ENCODE data around the gene AQP1.

Gene AQP1

DNA sequence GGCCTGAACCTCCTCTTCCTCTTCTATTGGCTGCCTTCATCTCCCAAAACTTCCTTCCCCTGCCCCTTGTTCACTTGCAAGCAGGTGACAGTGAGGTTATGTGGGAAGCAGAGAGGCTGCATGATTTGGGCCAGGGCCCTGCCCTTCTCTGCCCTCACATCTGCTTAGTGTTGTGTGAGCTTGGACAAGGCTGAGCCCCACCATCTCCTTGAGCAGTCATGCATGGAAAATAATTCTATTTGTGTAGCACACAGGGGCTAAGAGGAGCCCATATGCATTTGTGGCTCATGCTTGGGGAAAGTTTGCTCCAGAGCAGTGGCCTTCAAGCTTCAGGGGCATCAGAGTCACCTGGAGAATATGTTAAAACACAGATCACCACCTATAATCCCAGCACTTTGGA is 26.8 kb upstream of the AQP1 start:
- no peak for DNase-seq (ENCODE audit: low spot score)

DNA sequence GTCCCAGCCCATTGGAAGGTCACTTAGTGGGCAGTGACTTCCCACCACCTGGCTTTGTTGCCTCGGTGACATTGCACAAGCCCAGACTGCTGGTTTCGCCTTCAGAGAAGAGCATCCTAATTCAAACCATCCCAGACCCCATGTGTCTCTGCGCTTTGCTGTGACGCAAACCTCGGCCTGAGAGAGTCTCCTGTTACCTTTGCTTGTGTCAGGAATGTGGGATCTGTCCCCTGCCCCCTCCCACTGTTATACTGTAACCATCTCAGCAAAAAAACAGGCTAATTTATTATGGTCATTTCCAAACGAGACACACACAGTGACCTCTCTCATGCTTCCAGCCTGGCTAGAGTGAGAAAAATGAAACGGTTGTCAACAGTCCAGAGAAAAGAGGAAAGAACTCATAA is 25.0 kb upstream of the AQP1 start:
- no peak for DNase-seq (ENCODE audit: low spot score)

DNA sequence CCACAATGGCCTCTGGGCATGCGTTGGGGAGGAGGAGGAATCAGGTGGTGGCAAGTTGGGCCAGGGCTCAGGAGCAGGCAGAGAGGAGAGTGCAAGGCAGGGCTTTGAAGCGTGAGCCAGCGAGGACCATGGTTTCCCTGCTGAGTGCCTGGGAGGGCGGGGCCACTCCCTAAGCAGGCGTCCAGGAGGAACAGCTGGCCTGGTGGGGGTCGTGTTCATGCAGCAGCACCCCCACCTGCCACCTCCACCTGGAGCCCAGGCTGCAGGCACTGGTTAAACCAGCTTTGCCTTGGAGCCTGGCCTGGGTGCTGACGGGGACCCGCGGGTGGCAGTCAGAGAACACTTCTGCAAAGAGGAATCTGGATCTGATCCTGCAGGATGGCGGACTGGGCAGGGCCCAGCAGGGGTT is 24.2 kb upstream of the AQP1 start:
- no peak for DNase-seq (ENCODE audit: low spot score)

DNA sequence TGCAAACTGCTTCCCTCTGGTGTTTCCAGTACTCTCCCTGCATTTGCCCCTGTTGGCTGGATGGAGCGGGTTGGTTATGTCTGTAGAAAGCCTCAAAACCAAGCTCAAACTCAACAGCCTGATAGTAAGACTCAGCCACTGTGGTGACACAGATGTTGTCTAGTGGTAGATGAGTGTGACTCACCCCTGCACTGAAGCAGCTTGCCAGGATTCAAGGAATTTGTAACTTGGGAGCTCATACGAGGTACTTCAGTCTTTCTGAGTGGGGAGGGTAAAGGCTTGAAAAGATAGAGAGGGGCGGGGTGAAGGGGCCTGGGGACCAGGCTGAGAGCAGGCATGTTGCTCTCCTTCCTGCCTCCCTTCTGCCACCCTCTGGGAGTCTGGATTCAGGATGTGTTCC is 22.9 kb upstream of the AQP1 start:
- DNase-seq (ENCODE audit: low spot score): peak; percentile 94

DNA sequence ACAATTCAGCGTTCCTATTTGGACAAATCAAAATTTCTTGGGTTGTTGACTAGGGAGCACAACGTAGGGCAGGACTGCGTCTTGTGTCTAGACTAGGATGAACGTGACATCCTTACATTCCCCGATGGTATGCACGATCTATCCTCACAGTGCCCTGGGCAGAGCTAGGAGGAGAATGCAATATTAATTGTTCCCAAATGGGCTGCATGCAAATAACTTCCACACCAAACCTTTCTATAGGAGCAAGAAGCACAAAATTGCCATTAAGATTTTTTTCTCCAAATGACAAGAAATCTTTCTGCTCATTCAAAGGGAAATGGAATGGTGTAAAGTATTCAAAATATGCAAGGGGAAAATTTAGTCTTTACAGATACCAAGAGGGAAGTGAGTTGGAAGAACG is 21.4 kb upstream of the AQP1 start:
- DNase-seq (ENCODE audit: low spot score): no peak

DNA sequence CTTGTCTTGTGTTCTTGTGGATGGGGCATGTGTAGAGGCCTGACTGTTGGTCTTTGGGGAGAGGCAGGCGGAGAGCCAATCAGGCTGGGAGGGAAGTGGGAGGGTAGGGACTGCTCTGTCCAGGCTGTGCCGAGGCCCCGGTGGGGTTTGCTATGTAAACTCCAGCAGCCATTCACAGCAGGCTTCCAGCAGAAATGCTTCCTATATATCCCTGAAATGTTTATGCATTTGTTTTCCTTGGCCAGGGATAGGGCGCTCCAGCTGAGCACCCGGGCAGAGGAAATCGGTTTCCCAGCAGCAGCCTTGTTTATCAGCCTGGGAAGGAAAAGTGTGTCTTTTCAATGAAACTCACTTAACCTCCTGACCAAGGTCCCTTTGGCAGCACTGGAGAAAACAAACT is 18.3 kb upstream of the AQP1 start:
- peak; percentile 85 for DNase-seq (ENCODE audit: low spot score)

DNA sequence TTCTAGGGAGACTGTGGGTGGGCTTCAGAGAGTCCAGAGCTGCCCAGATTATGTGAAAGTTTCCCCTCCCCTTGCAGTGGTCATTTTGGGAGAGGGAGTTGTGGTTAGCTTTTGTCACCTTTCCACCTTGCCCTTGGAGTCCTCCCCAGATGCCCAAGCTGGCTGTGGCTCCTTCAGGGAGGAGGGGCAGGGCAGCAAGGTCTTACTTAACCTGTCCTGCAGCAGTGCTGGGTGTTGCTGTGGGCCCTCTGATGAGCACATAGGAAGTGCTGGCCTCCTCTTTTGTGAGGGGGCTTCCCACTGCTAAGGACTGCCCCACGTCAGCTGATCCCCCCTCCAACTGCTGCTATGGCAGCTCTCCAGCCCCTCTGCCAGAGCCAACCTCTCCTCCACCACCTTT is 17.6 kb upstream of the AQP1 start:
- no peak for DNase-seq (ENCODE audit: low spot score)

DNA sequence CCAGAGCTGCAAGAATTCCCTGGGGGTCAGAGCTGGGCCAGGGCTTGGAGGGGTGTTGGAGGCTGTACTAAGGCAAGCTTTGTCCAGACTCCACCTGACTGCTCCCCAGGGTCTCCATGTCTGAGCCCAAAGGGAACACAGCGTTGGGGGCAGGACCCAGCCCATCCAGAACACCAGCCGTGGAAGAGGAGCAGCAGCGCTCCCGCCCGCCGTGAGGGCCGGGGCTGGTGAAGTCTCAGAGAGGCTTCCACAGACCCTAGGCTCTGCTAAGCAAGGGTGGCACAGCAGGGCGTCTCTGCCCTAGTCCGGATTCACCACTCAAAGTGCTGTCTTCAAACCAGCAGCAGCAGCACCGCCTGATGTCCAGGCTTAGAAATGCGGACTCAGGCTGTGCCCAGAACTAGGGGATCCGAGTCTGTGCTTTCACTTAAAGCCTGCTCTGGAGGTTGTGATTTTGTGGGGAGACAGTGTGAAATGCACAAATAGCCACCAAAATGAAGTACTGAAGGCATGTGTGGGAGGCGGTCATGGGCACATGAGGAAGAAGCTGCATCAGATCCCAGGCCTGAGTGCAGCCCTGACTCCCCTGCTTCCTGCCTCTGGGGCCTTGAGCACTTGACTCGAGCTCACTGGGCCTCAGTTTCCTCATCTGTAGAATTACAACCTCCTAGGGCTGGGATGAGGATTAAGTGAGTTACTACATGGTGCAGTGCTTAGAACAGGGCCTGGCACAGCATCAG is 16.6 kb upstream of the AQP1 start:
- DNase-seq (ENCODE audit: low spot score): no peak

DNA sequence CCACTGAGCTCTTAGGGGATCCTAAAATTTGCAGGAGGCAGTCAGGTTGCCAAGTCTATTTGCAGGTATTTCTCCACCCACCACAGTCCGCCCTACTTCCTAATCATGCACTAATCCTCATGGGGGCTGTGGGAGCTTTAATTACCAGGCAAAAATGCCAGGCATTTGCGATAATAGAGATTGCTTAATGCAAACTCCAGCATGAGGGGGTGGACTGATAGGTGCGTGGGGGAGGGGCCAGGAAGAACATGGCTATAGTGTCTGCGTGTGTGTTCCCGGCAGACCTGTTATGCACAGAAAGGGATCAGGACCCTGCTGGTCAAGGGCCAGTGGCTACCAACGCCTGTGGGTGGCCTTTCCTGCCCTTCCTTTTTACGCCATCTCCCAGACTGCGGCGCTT is 15.6 kb upstream of the AQP1 start:
- no peak for DNase-seq (ENCODE audit: low spot score)

DNA sequence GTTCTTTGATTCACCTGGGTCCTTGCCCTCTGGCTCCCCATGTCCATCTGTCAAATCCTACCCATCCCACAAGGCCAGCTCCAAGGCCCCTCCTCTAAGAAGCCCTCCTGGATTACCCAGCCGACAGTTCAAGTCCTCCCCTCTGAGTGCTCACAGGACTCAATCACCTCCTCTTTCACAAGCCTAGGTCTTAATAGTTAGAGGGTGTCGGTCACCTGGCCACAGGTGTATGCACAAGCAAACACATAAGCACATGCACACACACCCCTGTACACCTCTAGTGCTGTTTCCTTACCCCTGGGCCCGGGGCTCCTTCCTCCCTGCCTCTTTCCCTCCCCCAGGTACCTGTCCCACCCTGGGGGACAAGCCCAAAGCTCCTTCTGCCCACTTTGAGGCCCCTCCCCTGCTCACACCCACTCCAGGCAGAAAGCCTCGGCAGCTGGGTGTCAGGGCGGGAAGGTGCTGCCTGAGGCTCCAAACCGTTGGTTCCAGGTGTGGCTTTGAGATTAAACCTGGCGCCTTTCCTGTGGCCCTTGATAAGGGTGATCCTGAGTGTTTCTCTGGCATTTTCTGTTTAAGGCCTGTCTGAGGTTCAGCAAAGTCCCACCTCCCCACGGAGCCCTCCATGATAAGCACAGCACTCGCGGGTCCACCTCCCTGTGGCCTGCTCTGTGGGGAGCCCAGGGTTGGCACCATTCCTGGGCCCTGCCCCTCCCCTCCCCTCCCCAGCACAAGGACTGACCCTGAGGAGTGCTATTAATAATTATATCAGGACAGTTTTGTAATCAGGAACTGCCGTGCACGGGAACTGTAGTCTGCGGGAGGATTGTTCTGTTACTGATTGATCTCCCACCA is 14.6 kb upstream of the AQP1 start:
- no peak for DNase-seq (ENCODE audit: low spot score)

DNA sequence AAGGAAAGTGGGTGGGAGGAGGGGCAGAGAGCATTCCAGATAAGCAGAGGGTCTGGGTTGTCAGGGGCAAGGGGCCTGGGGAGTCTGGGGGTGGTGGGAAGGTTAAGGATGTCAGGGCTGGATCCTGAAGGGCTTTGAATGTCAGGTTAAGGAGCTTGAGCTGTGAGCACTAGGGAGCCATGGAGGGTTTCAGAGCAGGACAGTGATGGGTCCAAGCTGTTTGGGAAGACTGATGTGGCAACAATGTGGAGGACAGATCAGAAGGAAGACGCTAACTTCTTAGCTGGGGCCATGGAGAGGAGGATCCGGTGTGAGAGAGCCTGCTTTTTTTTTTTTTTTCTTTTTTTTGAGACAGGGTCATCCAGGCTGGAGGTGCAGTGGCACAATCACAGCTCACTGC is 13.9 kb upstream of the AQP1 start:
- DNase-seq (ENCODE audit: low spot score): no peak

DNA sequence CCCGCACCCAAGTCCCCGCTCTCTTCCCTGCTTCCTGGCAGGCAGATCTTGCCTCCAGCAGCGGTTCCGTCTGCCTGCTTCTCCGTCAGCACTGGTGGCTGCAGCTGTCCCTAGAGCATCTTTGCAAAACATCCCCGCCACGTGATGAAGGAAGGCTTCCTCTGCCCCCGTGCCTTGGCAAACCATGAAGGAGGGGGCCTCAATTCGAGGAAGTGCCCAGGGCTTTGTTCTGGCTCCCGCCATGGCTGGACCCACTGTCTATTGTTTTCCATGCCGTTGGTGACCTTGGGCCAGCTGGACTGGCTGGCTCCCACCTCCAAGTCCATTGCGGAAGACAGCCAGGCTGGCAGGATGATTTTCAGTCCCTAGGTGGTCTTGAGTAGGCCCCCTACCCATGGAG is 13.2 kb upstream of the AQP1 start:
- DNase-seq (ENCODE audit: low spot score): no peak

DNA sequence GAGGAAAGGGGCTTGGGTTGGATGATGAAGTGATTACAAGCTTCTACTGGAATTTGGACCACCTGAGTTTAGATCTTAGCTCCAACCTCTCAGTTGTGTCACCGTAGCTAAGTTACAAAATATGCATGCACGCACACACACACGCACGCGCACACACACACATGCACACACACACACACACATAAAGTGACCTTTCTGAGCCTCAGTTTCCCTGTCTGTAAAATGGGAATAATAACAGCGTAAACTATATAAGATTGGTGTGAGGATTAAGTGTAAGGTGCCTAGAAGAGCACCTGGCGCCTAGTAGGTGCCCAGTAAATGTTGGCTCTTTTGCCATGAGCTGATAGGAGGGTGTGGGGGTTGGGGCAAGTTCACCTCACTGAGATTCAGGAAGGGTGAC is 12.6 kb upstream of the AQP1 start:
- DNase-seq (ENCODE audit: low spot score): no peak

DNA sequence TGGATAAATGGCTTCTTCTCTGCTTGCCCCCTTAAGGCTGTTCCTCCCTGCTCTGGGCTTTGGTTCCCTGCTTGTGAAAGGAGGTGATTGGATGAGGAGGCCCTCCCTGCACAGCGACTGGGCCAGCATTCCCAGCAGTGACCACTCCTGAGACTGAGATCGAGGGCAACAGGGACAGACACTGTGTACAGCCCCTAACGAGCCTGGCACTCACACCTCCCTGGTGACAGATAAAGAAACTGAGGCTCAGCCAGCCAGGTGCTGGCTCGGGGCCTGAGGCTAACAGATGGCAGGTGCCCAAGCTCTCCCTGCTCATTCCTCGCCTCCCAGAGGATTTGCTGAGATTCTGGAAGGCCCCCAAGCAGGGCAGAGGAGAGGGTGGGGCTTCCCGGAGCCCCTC is 12.0 kb upstream of the AQP1 start:
- DNase-seq (ENCODE audit: low spot score): no peak

DNA sequence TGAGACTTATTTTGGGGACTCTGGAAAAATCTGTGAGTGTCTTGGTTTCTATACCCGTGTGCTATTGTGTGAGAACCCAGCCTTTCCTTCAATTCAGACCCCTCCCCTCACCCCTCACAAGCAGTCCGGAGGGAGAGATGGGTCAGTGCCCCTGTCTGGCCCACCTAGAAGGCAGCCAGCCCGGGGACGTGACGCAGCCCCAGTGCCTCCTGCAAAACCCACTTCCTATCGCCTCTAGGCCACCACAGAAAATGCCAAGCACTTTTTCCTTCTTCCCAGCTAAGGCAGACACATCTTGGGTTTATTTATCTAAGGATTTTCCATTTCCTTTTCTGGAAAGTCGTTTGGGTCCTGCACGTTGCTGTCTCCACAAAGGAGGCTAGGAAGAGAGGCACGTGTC is 11.6 kb upstream of the AQP1 start:
- DNase-seq (ENCODE audit: low spot score): peak; percentile 56

DNA sequence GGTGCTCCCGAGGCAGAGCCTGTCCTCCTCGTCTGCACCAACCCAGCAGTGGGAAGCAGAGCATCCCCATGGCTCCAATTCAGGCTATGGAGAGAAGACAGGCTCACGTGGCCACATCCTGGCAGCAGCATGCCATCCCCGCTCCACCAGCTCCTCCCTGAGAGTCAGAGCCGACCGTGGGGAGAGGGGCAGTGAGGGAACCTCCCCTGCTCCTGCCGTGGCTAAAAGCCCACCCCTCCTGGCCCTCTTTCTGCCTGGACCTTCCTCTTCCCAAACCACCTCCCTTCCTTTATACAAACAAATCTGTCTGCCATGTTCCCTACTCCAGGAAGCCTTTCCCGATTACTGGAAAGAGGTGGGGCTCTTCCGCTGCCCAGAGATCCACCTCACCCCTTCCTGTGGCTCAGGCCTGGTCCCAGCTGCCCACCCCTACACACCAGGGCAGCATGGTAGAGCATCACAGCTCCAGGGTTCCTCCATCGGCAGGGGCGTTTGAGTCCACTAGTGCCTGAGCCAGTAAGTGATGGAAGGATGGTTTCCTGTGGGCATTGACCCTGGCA is 10.8 kb upstream of the AQP1 start:
- DNase-seq (ENCODE audit: low spot score): no peak

DNA sequence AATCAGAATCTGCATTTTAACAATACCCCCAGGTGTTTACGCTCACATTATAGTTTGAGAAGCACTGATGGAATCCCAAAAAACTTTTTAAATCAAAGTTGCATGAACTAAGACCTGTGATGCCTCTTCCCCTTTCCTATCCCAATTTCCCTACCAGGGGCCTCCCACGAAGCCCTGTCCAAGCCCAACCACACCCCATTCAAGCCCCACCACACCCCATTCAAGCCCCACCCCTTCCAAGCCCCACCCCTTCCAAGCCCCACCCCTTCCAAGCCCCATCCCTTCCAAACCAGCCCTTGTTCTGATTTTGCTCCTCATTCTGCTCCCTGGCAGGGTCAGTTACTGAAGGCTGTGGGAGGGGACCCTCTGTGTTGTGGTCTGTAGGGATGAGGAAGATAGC is 9.8 kb upstream of the AQP1 start:
- DNase-seq (ENCODE audit: low spot score): no peak

DNA sequence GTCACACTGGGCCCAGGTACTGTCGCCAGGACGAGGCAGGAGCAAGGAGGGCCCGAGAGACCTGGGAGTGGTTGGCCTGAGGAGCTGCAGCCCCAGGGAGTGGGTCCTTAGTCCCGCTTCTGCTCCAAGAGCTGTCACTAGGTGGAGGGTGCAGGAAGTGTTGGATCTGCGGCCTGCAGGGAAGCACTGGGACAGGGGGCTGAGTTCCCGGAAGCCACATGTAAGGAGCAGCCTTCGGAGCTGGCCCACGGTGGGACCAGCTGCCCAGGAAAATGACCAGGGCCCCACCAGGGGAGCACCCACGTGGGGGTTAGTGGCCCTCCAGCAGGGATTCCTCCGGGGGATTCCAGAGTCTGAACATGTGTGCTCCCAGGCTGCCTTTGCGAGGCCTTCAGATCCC is 9.2 kb upstream of the AQP1 start:
- DNase-seq (ENCODE audit: low spot score): no peak

DNA sequence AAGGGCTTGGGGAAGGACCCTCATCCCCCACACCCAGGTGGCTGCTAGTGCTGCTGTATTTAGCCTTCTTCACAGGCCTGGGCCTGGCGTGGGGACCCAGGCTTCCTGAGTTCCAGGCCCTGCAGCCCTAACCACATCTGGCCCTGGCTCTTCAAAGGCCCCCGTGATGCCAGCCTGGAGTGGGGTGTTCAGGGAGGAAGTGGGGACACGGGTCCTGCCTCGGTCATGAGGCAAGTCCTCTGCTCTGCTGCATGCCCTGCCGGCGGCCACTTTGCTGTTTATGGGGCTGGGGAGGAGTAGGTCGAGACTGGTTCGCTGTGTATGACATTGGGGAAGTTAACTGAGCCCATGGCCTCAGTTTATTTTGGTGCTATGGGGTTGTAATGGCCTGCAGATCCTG is 8.5 kb upstream of the AQP1 start:
- no peak for DNase-seq (ENCODE audit: low spot score)

DNA sequence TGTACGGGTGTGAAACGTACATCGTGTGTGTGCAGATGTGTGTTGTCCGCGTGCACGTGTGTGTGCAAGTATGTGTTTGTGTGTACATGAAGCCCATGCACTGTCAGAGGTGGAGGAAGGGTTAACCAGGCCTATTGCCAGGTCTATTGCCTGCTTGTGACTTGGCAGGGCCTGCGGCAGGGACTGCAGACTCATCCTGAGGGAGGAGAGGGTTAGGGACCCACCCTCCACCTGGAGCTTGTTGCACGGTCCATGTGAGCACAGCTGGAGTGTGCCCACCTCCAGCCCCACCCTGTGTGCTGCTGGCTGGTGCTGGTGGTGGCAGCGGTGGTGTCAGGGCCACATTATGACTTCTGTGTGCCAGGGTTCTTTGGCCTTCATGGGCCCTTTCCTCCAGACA is 7.1 kb upstream of the AQP1 start:
- DNase-seq (ENCODE audit: low spot score): no peak

DNA sequence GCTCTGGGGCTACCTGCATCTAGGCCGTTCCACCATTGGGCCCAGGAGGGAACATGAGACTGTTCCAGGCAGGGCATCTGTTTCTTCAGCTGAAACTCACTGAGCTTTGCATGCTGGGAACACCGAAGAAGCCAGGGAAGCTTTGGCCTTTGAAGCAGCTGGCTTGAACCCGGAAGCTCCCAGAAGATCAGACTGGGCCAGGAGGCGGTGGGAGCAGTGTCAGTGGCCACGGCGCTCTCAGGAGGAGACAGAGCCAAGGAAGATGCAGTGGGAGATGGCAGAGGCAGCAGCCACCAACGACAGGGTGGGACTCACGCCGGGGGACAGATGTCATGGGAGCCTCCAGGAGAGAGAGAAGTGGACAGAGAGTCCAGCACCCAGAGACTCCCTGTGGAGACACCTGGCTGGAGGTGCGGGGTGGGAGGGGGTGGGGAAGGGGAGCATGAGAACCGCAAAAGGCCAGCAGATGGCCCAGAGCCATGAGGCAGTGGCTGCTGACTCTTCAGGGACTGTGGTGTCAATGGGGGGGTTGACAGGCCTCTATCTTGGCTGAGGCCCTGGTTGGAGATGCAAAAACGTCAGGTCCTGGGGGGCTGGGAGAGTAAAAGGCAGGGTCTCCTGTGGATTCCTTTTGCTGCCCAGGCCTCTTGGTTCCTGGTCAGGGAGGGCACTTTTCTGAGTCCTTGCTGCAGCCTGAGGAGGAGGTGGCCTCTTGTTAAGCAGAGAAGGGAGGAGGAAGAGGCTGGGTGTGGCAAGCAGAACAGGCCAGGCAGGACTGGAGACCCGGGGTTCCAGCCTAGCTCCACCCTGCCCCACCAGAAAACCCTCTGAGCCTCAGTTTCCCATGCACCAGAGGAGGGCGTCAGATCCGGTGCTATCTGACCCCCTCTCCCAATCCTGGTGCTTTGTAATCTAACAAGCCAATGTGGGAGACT is 6.3 kb upstream of the AQP1 start:
- no peak for DNase-seq (ENCODE audit: low spot score)

DNA sequence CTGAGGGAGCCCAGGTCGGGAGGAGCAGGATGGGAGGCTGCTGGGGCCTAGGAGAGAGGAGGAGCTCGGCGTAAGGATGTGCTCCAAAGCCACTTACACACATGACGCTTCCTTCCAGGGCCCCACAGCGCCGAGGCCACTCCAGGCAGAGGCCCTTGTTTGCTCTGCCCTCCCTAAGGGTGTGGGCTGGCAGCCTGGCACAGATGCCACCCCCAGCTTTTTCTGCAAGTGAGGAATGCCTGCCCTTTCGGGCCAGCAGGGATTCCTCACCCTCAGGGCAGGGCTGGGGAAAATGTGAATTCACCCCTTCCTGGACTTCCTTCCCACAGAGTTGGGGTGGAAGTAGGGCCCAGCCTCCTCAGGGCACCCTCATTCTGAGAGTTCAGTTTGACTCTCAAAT is 5.6 kb upstream of the AQP1 start:
- no peak for DNase-seq (ENCODE audit: low spot score)

All from hepatic stellate cell (primary cell).